RCC 7860 (cell line): ENCODE measurements around the gene CD27.
"Not testable (repeated sequence)": the region's sequence is repeated elsewhere in the genome, so short reads cannot be mapped to it uniquely, and the experiment has no call there.

Source experiments
- DNase-seq: peaks from one replicate; pipeline ENCODE4 v3.0.0-alpha.2; 2015; ENCODE audit warnings: low spot score
- FAIRE-seq: peaks from 2 replicates; lab custom pipeline; 2012; peaks lifted over from hg19 to GRCh38; lab: Jason Lieb, UNC

The CD27 gene

GRCh38 chr12:6461401-6462233 is 16.9 kb downstream of the CD27 start:
- FAIRE-seq (no peak), DNase-seq (no peak)

DNA sequence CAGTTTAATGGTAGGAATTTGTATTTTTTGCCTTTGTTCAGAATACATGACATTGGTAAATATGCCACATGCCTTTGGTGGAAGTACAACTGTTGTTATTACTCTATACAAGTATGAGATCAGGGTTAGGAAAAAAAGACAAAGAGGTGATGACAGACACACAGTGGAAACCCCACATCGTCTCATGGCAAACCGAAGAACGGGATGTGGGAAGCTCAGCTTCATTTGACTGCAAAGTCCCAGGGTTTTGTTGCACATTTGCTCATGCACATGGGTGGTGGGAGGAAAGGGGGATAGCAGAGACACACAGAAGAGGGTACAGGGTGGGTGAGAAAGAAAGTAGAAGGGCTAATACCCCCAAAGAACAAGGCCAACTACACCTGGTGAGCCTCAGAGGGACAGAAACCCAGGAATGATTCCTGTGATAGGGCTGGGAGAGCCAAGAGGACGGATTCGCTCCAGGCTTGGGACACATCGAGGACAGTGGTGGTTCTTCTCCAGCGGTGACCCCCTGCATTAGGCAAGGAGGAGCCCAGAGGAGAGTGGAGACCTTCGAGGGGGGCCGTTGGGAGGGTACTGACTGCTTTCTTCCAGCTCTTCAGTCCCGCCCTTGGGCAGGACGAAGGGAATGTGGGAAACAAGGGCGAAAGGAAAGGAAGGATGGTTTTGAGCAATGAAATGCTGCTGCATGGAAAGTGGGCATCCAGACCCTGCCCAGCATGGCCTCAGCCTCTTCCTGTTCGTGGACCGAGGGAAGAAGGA is 17.7 kb downstream of the CD27 start:
- DNase-seq = no peak
- no peak for FAIRE-seq

DNA sequence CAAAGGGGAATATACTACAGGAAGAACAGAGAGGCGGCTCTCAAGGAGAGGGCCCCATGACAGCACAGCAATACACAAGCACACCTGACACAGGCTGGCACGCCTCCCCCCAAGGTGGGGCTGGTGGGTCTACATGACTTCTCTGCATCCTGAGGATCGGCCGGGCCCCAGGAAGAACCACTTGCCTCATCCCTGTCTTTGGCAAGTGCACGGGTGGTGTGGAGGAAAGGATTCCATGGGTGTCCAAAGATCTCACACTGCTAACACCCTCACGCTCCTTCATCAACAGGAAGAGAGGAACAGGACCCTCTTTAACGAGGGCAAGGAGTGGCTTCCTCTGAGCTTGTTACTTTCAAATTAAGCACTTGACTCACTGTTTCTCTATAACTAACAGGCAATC is 18.5 kb downstream of the CD27 start:
- DNase-seq (no peak), FAIRE-seq (no peak)

DNA sequence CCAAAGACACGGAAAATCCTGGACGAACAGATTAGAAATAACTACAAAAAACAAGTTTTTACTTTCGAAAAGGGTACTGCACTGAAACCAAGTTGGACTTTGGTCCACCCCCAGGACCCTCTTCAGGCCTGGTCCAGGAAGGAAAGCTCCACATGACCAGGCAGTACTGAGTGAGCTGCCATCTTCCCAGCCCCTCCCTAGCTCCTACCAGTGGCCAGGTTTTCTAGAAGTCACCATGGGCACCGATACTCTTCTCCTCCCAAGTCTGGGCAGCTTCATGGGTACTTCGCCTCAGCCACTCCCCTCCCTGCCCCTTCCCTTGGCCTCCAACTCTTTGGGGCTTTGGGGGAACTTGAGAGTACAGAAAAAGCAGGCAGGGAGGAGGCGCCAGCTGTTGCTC is 19.1 kb downstream of the CD27 start:
- FAIRE-seq (no peak), DNase-seq (no peak)

DNA sequence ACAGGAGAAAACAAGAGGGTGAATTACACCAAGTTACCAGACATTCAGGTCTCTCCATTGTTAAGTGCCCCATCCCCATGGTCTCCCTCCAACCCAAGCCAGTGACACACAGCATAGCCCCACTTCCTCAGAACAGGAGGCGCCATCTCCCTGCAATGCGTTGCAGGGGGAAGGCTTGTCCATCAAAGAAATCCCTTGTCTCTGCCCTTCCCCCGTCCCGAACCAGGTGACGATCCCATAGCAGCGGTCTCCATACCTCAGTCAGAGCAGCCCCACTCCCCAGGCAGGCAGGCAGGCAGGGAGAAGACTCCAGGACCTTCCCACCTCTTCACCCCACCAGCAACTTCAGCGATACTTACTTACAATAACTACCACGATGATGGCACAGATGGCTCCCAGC is 19.8 kb downstream of the CD27 start:
- FAIRE-seq = no peak
- no peak for DNase-seq

- DNase-seq = peak; percentile 41
- no peak for FAIRE-seq
Measured at GRCh38 chr12:6465467-6466183, 20.9 kb downstream of the CD27 start.

- FAIRE-seq (no peak), DNase-seq (no peak)
Measured at GRCh38 chr12:6466184-6466573, 21.4 kb downstream of the CD27 start.

DNA sequence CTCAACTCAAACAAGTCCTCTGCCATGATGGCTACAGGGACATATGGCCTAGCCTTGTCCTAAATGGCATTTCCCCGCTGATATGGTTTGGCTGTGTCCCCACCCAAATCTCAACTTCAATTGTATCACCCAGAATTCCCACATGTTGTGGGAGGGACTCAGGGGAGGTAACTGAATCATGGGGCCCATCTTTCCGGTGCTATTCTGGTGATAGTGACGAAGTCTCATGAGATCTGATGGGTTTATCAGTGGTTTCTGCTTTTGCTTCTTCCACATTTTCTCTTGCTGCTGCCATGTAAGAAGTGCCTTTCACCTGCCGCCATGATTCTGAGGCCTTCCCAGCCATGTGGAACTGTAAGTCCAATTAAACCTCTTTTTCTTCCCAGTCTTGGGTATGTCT is 22.0 kb downstream of the CD27 start:
- not testable (repeated sequence) for DNase-seq, FAIRE-seq

DNA sequence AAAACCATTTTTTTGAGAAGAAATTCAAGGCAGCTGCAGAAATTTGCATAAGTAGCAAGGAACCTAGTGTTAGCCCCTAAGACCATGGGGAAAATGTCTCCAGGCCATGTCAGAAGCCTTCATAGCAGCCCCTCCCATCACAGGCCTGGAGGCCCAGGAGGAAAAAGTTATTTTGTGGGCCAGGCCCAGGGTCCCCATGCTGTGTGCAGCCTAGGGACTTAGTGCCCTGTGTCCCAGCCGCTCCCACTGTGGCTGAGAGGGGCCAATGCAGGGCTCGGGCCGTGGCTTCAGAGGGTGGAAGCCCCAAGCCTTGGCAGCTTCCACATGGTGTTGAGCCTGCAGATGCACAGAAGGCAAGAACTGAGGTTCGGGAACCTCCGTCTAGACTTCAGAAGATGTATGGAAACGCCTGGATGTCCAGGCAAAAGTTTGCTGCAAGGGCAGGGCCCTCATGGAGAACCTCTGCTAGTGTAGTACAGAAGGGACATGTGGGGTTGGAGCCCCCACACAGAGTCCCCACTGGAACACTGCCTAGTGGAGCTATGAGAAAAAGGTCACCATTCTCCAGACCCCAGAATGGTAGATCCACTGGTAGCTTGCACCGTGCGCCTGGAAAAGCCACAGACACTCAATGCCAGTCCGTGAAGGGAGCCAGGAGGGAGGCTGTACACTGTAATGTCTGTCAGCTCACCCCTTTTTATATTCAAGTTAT is 23.0 kb downstream of the CD27 start:
- not testable (repeated sequence) for DNase-seq, FAIRE-seq

DNA sequence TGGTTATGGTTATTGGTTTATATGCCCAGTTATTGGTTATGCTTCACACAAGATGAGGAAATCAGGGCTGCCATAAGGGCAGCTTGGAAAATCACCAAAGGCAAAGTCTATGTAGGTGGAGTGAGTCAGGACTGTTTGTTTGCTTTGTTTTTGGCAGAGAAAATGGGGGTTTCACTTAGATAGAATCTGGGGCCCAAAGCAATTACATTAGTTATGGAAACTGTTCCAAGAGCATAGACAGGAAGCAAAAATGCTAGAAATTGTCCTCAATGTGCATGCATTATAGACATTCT is 23.5 kb downstream of the CD27 start:
- FAIRE-seq = no peak
- no peak for DNase-seq

DNA sequence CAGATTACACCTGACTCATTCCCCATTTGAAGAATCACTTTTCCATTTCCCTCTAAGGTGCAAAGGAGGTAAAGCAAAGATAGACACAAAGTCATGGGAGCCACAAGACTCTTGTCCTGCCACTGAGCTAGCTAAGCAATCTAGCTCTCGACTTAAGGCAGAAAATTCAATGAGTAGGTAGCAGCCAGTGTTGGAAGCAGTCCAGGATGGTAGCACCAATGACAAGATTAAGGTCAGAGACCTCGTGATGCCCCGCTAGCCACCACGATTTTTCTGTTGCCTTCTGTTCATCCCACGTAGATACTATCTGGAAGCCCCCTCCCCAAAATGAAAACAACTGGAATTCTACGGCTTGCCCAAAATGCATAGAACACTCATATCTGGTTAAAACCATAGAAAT is 24.3 kb downstream of the CD27 start:
- FAIRE-seq (no peak), DNase-seq (no peak)

DNA sequence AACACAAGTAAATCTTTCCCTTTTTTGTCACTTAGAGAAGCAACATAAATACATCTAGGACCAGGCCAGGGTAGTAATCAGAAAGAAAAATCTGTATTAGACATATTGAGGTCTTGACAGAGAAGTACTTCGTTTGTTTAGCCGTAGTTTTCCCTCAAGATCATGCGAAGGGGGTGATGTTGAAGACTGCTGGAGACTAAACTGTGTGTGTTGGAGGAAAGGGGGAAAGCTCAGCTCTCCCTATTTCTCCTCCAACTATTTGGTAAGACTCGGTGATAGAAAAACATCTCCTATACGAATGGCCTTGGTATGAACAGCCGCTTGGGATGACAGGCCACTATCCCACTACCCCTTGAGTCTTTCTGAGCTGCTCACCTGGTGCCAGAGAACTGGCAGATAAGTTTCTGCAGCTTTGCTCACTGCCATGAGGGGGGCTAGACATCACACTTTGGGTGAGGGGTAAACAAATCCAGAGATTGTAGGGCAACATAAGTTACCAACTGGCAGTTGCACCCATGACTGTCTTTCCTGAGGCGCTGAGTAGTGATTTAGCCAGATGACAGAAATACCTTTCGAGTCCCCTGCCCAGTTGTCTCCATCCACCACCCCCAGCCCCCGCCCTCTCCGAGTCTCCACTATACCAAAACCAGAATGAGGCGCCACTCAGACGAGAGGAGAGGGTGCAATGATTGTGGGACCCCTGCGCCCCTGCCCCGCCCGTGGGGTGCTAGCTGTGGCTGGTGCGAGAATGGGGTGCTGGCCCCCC is 25.0 kb downstream of the CD27 start:
- no peak for DNase-seq
- no peak for FAIRE-seq

DNA sequence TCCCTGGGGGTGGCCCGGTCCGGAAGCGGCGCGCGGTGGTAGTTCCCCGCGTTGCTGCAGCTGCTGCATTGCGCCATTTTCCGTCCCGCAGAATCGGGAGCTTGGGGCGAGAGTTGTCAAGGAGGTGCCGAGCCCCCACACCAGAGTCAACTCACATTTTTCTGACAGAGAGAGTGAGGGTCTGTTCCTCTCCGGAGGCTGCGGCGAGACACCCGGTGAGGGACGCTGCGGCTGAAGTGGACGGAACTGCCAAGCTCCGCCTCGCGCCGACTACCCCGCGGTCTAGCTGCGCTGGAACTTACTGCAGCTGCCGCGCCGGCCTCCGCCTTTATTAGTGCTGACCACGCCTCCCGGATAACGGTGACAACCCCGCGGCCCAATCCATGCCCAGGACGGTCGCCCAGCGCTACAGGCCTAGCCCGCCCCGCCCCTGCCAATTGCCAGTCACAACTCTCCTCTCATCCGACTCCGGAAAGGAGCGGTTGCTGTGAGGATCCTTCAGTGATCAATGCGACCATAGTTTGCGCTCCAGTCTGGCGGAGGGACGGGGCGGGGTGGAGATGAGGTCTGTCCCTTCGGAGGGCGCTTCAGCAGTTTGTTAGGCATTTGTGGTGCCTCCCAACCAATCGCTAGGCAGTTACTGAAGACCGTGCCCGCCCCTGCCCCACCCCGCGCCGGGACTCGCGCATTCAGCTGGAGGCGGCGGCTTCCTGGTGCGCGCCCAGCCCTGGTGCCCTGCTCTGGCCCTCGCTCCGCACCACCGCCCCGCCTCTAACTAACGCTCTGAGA is 25.8 kb downstream of the CD27 start, which contains the start of gene VAMP1:
VAMP1 (minus strand) TSS at position 303 of the 789 bp plus-strand sequence; CDS start at position 157, 146 bp downstream.
- peak; percentile 87 for DNase-seq
- peak; percentile 51 for FAIRE-seq

- DNase-seq (peak; percentile 32), FAIRE-seq (no peak)
Measured at GRCh38 chr12:6471989-6472360, 27.2 kb downstream of the CD27 start.

DNA sequence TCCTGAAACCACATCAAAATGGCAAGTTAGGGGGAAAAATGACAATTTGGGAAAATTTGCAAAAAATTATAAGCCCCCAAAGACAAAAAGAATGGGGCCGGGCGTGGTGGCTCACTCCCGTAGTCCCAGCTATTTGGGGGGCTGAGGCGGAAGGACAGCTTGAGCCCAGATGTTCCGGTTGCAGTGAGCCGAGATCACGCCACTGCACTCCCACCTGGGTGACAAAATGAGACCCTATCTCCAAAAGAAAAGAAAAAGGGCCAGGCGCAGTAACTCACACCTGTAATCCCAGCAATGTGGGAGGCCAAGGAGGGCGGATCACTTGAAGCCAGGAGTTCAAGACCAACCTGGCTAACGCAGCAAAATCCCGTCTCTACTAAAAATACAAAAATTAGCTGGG is 27.7 kb downstream of the CD27 start:
- FAIRE-seq = no peak

GRCh38 chr12:6475233-6475975 is 30.6 kb downstream of the CD27 start:
- DNase-seq = not testable (repeated sequence)

More for the DNA sequence above, 27.7 kb downstream of the CD27 start:
- DNase-seq = no peak

GRCh38 chr12:6476489-6476888 is 31.7 kb downstream of the CD27 start:
- FAIRE-seq (no peak), DNase-seq (peak; percentile 24)

More at GRCh38 chr12:6475233-6475975, 30.6 kb downstream of the CD27 start:
- FAIRE-seq = not testable (repeated sequence)

DNA sequence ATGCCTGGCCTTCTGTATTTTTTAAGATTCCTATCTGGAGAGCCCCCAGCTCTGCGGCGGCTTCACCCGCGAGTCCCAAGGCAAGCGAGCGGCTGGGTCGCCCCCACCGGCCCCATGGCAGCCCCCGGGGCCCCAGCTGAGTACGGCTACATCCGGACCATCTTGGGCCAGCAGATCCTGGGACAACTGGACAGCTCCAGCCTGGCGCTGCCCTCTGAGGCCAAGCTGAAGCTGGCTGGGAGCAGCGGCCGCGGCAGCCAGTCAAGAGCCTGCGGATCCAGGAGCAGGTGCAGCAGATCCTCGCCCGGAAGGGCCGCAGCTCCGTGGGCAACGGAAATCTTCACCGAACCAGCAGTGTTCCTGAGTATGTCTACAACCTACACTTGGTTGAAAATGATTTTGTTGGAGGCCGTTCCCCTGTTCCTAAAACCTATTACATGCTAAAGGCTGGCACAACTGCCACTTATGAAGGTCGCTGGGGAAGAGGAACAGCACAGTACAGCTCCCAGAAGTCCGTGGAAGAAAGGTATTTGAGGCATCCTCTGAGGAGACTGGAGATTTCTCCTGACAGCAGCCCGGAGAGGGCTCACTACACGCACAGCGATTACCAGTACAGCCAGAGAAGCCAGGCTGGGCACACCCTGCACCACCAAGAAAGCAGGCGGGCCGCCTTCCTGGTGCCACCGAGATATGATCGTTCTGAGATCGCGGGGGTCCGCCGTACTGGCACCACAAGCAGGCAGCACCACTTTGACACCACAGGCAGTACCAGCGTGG is 33.0 kb downstream of the CD27 start:
- not testable (repeated sequence) for FAIRE-seq, DNase-seq
